Transverse colon (tissue), 4 donors: ENCODE measurements around the gene SPRTN. TPM values are rescaled to one million over a fixed set of nuclear protein-coding genes. Genes with fewer than 3 reads are reported as not detected.

ENCODE experiments used
- DNase-seq: peaks from one replicate; pipeline ENCODE4 v3.0.0-alpha.2; 2019
- H3K27ac ChIP-seq, 4 donors: fragments of 200-600 bp; sonication (generic); 2 replicates each; pipeline ENCODE4 v1.5.1; 2016 to 2018; ENCODE audit warnings: inconsistent platforms in 4 of 4
- H3K27me3 ChIP-seq: fragments of 200-600 bp; sonication (generic); 2 replicates; pipeline ENCODE4 v1.5.1; 2017; ENCODE audit warnings: inconsistent platforms
- H3K36me3 ChIP-seq, 4 donors: fragments of 200-600 bp; sonication (generic); 2 replicates each; pipeline ENCODE4 v1.5.1; 2017 to 2019; ENCODE audit warnings: inconsistent platforms in 4 of 4
- H3K4me1 ChIP-seq, 4 donors: fragments of 200-600 bp; sonication (generic); 2 replicates each; pipeline ENCODE4 v1.5.1; 2017 to 2020; ENCODE audit warnings: inconsistent platforms in 4 of 4
- H3K4me3 ChIP-seq, 4 donors: fragments of 200-600 bp; sonication (generic); 1 replicate in 1 of 4; 2 replicates in 3 of 4; pipeline versions ENCODE4 v1.5.1 to v1.6.1; 2017 to 2019; ENCODE audit warnings: inconsistent platforms in 4 of 4
- H3K9me3 ChIP-seq, 2 donors: fragments of 200-600 bp; sonication (generic); 2 replicates each; pipeline ENCODE4 v1.5.1; 2017 to 2019; ENCODE audit warnings: inconsistent platforms in 2 of 2
- CTCF ChIP-seq, 5 experiments: fragments of 200-600 bp in 3 of 5; fragments of 450-650 bp in 2 of 5; sonication (generic) in 3 of 5; IDR thresholded peaks; 1 replicate in 2 of 5; 2 replicates in 3 of 5; pipeline ENCODE4 v1.5.1; 2016 to 2017; ENCODE audit warnings: antibody characterized with exemption in 5 of 5, inconsistent platforms in 3 of 5, mild to moderate bottlenecking in 2 of 5, moderate library complexity in 1 of 5
- EP300 ChIP-seq: sonication (generic); formaldehyde crosslinking; IDR thresholded peaks from one replicate; pipeline ENCODE4 v1.6.1; 2017; ENCODE audit warnings: antibody characterized with exemption, low read depth
- POLR2A ChIP-seq: fragments of 450-650 bp; IDR thresholded peaks from one replicate; pipeline ENCODE4 v1.6.1; 2016; ENCODE audit warnings: antibody characterized with exemption, mild to moderate bottlenecking, moderate library complexity
- POLR2AphosphoS5 ChIP-seq, 3 donors: sonication (generic); formaldehyde crosslinking; IDR thresholded peaks; one replicate each; pipeline ENCODE4 v1.6.1; 2016; ENCODE audit warnings: antibody characterized with exemption in 3 of 3
- WGBS, 2 donors: methylation state at CpG; one replicate each; pipeline ENCODE4 v1.1.5; 2018; ENCODE audit warnings: low coverage in 1 of 2; 5-methylcytosine and 5-hydroxymethylcytosine counted together
- in situ Hi-C, 4 donors: fragments of 200-750 bp; cut with MboI; loops; one replicate each; pipeline versions ENCODE4 v1.15.0 to v1.15.1; 2017; ENCODE audit warnings: low sequenced_read_pairs in 3 of 4, low pct_ligation_motif_present in 1 of 4, low pct_unique_long_range_greater_than_20kb in 1 of 4
- intact Hi-C: fragments of 100-400 bp; cut with DNase I; formaldehyde crosslinking; loops from one replicate; pipeline ENCODE4 v1.15.1; 2023; ENCODE audit warnings: low total_unique reads
- total RNA-seq, 4 donors: library from RNA; depleted of rRNA; stranded (reverse); fragments of >200 nt; gene quantifications; one replicate each; pipeline ENCODE4 v1.1.0, GENCODE V29; 2016

The SPRTN gene
- total RNA-seq, 4 donors from 2014 or later = 8.0 to 21.6 (median 15.3) TPM

DNA sequence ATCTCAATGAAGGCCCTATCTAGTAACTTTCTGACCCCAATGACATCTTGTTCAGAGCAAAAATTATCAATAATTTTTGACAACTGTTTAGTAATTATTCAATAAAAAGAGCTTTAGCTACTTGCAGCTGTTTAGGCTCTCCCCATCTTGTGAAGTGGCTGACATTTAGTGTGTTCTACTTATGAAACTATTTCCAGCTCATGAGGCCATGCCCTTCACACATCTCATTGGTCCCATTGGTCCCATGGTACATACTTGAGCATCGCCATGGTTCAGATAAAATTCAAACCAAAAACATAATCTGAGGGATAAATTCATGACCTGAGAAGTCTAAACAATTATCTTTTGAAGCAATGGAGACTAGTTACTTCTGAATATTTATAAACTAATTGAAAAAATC is 24.2 kb downstream of the SPRTN start:
- in situ Hi-C loops = loop anchor here in 2 of 4 donors (5.0 kb wide), 2 partner anchors 225 to 240 kb away; no protein-coding TSS in a partner anchor
- intact Hi-C loops = no loop called here

GRCh38 chr1:231363624-231364023 is 25.5 kb downstream of the SPRTN start:
- intact Hi-C loops = no loop called here
- in situ Hi-C loops = loop anchor here in 2 of 4 donors (5.0 kb wide), 2 partner anchors 224 to 239 kb away; no protein-coding TSS in a partner anchor
- Histone ChIP-seq H3K4me1 (no peaks in the 10 kb centered on the region), H3K36me3 (peaks cover 0 to 12% (median 0%) of the 10 kb centered on the region in 4 donors), H3K27me3 (no peaks in the 10 kb centered on the region), H3K9me3 (no peaks in the 10 kb centered on the region), H3K27ac (no peak overlapping the region), H3K4me3 (no peak overlapping the region)
- TF ChIP-seq POLR2AphosphoS5 (IDR thresholded peaks at IDR 0.05) (no peak), EP300 (no peak), CTCF (IDR thresholded peaks at IDR 0.05) (no peak), POLR2A (no peak)
- whole genome bisulfite sequencing, 2 donors = 88 to 94% methylated on average over 1 of the region's 1 CpG
- DNase-seq = no peak

More for the DNA sequence above, 24.2 kb downstream of the SPRTN start:
- H3K27me3 ChIP-seq = no peaks in the 10 kb centered on the region
- TF ChIP-seq POLR2A = no peak
- TF ChIP-seq POLR2AphosphoS5 (IDR thresholded peaks at IDR 0.05) = no peak
- TF ChIP-seq CTCF (IDR thresholded peaks at IDR 0.05) = no peak
- no peak for TF ChIP-seq EP300
- H3K9me3 ChIP-seq = no peaks in the 10 kb centered on the region
- H3K4me1 ChIP-seq = peaks cover 0 to 6% (median 4%) of the 10 kb centered on the region in 4 donors
- no peak overlapping the region for H3K4me3 ChIP-seq
- WGBS, 2 donors = 88 to 100% methylated on average over 1 of the region's 1 CpG
- DNase-seq = no peak
- H3K27ac ChIP-seq = no peak overlapping the region
- peaks cover 0 to 8% (median 0%) of the 10 kb centered on the region in 4 donors for H3K36me3 ChIP-seq

GRCh38 chr1:231364192-231364591 is 26.1 kb downstream of the SPRTN start:
- H3K4me3 ChIP-seq = no peak overlapping the region
- intact Hi-C loops (no loop called here), in situ Hi-C loops (loop anchor here in 2 of 4 donors (5.0 kb wide), 2 partner anchors 223 to 238 kb away; no protein-coding TSS in a partner anchor)
- H3K36me3 ChIP-seq = peaks cover 0 to 12% (median 0%) of the 10 kb centered on the region in 4 donors
- H3K4me1 ChIP-seq = no peaks in the 10 kb centered on the region
- WGBS, 2 donors = 96 to 100% methylated on average over 5 of the region's 5 CpGs
- DNase-seq = no peak
- no peaks in the 10 kb centered on the region for H3K27me3 ChIP-seq
- H3K9me3 ChIP-seq = no peaks in the 10 kb centered on the region
- no peak for TF ChIP-seq POLR2AphosphoS5 (IDR thresholded peaks at IDR 0.05)
- TF ChIP-seq POLR2A = no peak
- no peak for TF ChIP-seq CTCF (IDR thresholded peaks at IDR 0.05)
- no peak for TF ChIP-seq EP300
- H3K27ac ChIP-seq = no peak overlapping the region

DNA sequence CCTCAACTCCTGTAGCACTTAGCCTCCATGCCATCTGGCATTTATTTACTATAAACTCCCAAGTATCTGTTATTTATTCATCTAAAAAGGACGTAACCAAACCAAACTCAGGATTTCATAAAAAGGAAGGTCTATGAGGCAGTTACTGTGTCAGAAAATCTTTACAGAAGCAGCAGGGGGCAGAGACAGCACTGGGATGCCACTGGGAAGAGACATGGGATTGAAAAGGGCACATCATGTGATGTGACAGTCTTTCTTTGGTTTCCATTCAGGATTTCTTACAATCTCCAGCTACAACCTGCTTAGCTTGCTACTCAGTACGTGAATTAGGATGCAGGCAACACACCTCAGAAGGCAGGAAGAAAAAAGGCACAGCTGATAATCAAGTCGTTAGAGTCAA is 31.2 kb downstream of the SPRTN start:
- no peaks in the 10 kb centered on the region for H3K9me3 ChIP-seq
- 79 to 81% methylated on average over 2 to 3 of the region's 3 CpGs for WGBS, 2 donors
- no peaks in the 10 kb centered on the region for H3K4me1 ChIP-seq
- no peak overlapping the region for H3K27ac ChIP-seq
- no peaks in the 10 kb centered on the region for H3K27me3 ChIP-seq
- in situ Hi-C loops = no loop called here
- H3K36me3 ChIP-seq = peaks cover 0 to 12% (median 0%) of the 10 kb centered on the region in 4 donors
- H3K4me3 ChIP-seq = no peak overlapping the region
- DNase-seq = no peak
- intact Hi-C loops = no loop called here
- no peak for TF ChIP-seq CTCF (IDR thresholded peaks at IDR 0.05)
- TF ChIP-seq POLR2AphosphoS5 (IDR thresholded peaks at IDR 0.05) = no peak
- TF ChIP-seq EP300 = no peak
